ENCODE results near the gene DACH1. TPM values are rescaled to one million over a fixed set of nuclear protein-coding genes. Genes with fewer than 3 reads are reported as not detected.

Gene DACH1
- total RNA-seq, 1 donor from 2014 or later = 1.2 TPM

DNA sequence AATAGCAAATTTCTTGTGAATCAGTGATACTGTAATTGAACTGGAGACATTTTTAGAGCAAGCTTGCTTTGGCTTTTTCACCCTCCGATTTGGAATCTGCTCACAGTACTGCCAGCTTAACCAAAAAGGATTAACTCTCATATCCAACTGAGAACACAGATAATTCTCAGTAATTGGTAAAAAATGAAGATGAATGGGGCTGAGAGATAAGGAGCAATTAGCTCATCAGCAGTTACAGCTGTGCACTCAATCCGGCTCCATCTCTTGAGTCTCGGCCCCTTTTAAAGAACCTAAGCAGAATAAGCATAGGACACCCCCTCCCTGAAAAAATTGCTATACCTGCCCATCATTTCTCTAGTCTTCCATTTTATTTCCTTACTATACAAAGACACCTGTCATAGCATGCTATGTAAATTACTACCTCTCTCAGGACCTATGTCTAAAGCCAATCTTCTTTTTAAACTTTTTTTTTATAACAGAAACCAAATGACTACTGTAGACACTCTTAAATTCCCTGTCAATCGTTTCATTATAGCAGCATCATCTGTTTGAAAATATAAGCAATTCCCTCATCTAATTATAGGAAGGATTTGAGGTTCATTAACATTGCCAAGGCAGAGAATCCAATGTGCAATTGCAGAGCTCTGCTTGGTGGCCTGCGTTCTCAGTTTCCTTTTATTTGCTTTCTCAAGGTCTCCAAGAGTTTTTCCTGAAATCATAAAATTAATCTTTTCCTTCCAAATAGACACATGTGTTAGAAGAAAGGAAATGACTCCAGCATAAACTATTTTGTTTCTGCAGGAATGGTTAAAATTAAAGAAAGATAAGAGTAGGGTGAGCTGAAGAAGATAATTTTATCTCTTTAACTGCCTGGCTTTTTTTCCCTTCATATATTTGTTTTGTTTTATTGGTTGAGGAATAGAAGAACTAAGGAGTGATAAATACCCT is 242.1 kb downstream of the DACH1 start:
- H3K4me3 ChIP-seq (ENCODE audit: low read depth, low read length) = no peak overlapping the region

GRCh38 chr13:71621174-71622124 is 245.6 kb downstream of the DACH1 start:
- TF ChIP-seq CTCF (IDR thresholded peaks at IDR 0.05; ENCODE audit: insufficient read depth, low read length, poor library complexity, severe bottlenecking) = no peak
- H3K4me3 ChIP-seq (ENCODE audit: low read depth, low read length) = no peak overlapping the region
- no peaks in the 10 kb centered on the region for H3K27me3 ChIP-seq (ENCODE audit: control insufficient read depth, insufficient read depth, low read length)
- DNase-seq (ENCODE audit: low read depth) = no peak
- H3K36me3 ChIP-seq (ENCODE audit: control insufficient read depth, insufficient read depth, low read length) = no peaks in the 10 kb centered on the region

More for the DNA sequence above, 242.1 kb downstream of the DACH1 start:
- no peak for DNase-seq (ENCODE audit: low read depth)
- no peaks in the 10 kb centered on the region for H3K27me3 ChIP-seq (ENCODE audit: control insufficient read depth, insufficient read depth, low read length)
- H3K36me3 ChIP-seq (ENCODE audit: control insufficient read depth, insufficient read depth, low read length) = no peaks in the 10 kb centered on the region
- no peak for TF ChIP-seq CTCF (IDR thresholded peaks at IDR 0.05; ENCODE audit: insufficient read depth, low read length, poor library complexity, severe bottlenecking)

DNA sequence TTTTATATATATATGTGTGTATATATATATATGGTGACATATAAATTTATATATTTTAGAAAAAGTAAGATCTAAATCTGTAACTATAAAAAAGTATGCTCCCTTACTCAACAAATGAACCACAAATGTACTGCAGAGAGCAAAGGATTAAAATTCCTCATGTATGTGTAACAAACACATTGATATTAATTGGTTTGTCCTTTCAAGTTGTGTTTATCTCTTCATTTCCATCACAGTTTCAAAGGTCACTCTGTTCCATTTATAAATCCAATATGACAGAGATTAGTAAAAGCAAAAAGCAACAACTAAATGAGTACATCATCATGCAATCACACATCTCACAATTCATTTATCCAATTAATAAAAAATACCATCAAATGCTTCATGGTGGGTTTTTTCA is 247.9 kb downstream of the DACH1 start:
- H3K36me3 ChIP-seq (ENCODE audit: control insufficient read depth, insufficient read depth, low read length) = no peaks in the 10 kb centered on the region
- TF ChIP-seq CTCF (IDR thresholded peaks at IDR 0.05; ENCODE audit: insufficient read depth, low read length, poor library complexity, severe bottlenecking) = no peak
- no peak for DNase-seq (ENCODE audit: low read depth)
- no peaks in the 10 kb centered on the region for H3K27me3 ChIP-seq (ENCODE audit: control insufficient read depth, insufficient read depth, low read length)
- H3K4me3 ChIP-seq (ENCODE audit: low read depth, low read length) = no peak overlapping the region

GRCh38 chr13:71618159-71618558 is 248.8 kb downstream of the DACH1 start:
- no peak for TF ChIP-seq CTCF (IDR thresholded peaks at IDR 0.05; ENCODE audit: insufficient read depth, low read length, poor library complexity, severe bottlenecking)
- Histone ChIP-seq H3K4me3 (ENCODE audit: low read depth, low read length) (no peak overlapping the region), H3K36me3 (ENCODE audit: control insufficient read depth, insufficient read depth, low read length) (no peaks in the 10 kb centered on the region), H3K27me3 (ENCODE audit: control insufficient read depth, insufficient read depth, low read length) (no peaks in the 10 kb centered on the region)
- no peak for DNase-seq (ENCODE audit: low read depth)

GRCh38 chr13:71617265-71617664 is 249.7 kb downstream of the DACH1 start:
- no peak for TF ChIP-seq CTCF (IDR thresholded peaks at IDR 0.05; ENCODE audit: insufficient read depth, low read length, poor library complexity, severe bottlenecking)
- no peak overlapping the region for H3K4me3 ChIP-seq (ENCODE audit: low read depth, low read length)
- H3K27me3 ChIP-seq (ENCODE audit: control insufficient read depth, insufficient read depth, low read length) = no peaks in the 10 kb centered on the region
- no peaks in the 10 kb centered on the region for H3K36me3 ChIP-seq (ENCODE audit: control insufficient read depth, insufficient read depth, low read length)
- no peak for DNase-seq (ENCODE audit: low read depth)

All from kidney epithelial cell (primary cell).